Adipocyte (in vitro differentiated cells): ENCODE measurements around the gene MFNG.

Experiments used
- DNase-seq: peaks from one replicate; pipeline ENCODE4 v3.0.0-alpha.2; 2015; ENCODE audit warnings: low read depth
- H3K27me3 ChIP-seq: replicated peaks from 2 replicates; pipeline ENCODE4 v1.7.0; 2013; ENCODE audit warnings: mild to moderate bottlenecking, low read length, moderate library complexity; ENCODE audit not compliant: control insufficient read depth, insufficient read depth
- H3K36me3 ChIP-seq: 2 replicates; pipeline ENCODE4 v1.7.0; 2013; ENCODE audit warnings: low read length, mild to moderate bottlenecking, moderate library complexity; ENCODE audit not compliant: control insufficient read depth, insufficient read depth, severe bottlenecking
- H3K4me1 ChIP-seq: 2 replicates; pipeline ENCODE4 v1.7.0; 2013; ENCODE audit warnings: mild to moderate bottlenecking, low read length, moderate library complexity; ENCODE audit not compliant: control insufficient read depth, insufficient read depth
- H3K4me3 ChIP-seq: 2 replicates; pipeline ENCODE4 v1.7.0; 2013; ENCODE audit warnings: mild to moderate bottlenecking, low read length, moderate library complexity
- H3K9ac ChIP-seq: 2 replicates; pipeline ENCODE4 v1.7.0; 2013; ENCODE audit warnings: mild to moderate bottlenecking, low read length, moderate library complexity
- H3K9me3 ChIP-seq: 2 replicates; pipeline ENCODE4 v1.7.0; 2013; ENCODE audit warnings: mild to moderate bottlenecking, low read length, moderate library complexity; ENCODE audit not compliant: control insufficient read depth

Gene MFNG

GRCh38 chr22:37481347-37481907, 4.8 kb downstream of the MFNG start:
- H3K36me3 ChIP-seq = no peaks in the 10 kb centered on the region
- H3K4me3 ChIP-seq = no peak overlapping the region
- DNase-seq = no peak
- no peak overlapping the region for H3K9ac ChIP-seq
- peaks cover 46% of the 10 kb centered on the region for H3K27me3 ChIP-seq
- H3K9me3 ChIP-seq = no peaks in the 10 kb centered on the region
- no peaks in the 10 kb centered on the region for H3K4me1 ChIP-seq

DNA sequence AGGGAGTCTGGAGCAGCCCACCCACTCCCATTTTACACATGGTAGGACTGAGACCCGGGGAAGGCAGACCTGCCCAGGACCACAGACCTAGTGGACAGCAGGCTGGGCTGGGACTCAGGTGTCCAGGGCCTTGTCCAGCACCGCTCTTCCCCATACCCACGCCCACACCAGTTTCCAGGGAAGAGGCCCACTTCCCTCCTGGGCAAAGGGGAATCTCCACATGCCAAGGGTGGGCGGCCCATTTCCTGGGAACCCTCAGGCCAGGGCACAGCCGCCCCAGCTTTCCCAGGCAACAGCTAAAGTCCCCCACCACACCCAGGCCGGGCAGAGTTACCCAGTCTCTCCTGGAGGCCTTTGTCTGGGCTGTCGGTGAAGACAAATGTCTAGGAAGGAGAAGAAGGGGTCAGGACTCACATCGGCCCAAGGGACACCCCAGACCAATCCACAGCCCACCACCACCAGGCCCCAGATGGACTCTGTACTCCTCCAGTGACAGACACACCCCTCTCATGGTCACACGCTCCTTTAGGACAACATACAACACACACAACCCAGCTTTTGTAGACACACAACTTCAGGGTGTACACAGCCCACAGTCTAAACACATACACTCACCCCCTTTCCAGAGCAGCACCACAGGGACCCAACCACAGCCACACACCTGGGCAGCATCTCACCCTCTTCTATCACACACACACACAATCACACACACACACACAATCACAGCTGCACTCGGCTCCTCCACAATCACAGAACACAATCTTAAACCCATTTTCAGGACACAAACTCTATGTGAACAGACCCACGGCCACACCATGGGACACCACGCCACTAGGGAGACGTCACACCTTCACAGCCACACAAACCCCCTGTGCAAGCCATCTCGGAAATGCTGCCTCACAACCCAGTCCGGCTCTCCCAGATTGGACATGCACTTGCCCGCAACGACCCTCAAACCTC, 5.5 kb downstream of the MFNG start:
- no peak overlapping the region for H3K9ac ChIP-seq
- H3K4me3 ChIP-seq = no peak overlapping the region
- H3K27me3 ChIP-seq = peaks cover 47% of the 10 kb centered on the region
- DNase-seq = no peak
- no peaks in the 10 kb centered on the region for H3K9me3 ChIP-seq
- H3K36me3 ChIP-seq = no peaks in the 10 kb centered on the region
- no peaks in the 10 kb centered on the region for H3K4me1 ChIP-seq

- Histone ChIP-seq H3K4me3 (no peak overlapping the region), H3K27me3 (peaks cover 49% of the 10 kb centered on the region), H3K4me1 (no peaks in the 10 kb centered on the region), H3K9me3 (no peaks in the 10 kb centered on the region), H3K9ac (no peak overlapping the region), H3K36me3 (no peaks in the 10 kb centered on the region)
- no peak for DNase-seq
Observed at GRCh38 chr22:37479196-37479595, 7.0 kb downstream of the MFNG start.

DNA sequence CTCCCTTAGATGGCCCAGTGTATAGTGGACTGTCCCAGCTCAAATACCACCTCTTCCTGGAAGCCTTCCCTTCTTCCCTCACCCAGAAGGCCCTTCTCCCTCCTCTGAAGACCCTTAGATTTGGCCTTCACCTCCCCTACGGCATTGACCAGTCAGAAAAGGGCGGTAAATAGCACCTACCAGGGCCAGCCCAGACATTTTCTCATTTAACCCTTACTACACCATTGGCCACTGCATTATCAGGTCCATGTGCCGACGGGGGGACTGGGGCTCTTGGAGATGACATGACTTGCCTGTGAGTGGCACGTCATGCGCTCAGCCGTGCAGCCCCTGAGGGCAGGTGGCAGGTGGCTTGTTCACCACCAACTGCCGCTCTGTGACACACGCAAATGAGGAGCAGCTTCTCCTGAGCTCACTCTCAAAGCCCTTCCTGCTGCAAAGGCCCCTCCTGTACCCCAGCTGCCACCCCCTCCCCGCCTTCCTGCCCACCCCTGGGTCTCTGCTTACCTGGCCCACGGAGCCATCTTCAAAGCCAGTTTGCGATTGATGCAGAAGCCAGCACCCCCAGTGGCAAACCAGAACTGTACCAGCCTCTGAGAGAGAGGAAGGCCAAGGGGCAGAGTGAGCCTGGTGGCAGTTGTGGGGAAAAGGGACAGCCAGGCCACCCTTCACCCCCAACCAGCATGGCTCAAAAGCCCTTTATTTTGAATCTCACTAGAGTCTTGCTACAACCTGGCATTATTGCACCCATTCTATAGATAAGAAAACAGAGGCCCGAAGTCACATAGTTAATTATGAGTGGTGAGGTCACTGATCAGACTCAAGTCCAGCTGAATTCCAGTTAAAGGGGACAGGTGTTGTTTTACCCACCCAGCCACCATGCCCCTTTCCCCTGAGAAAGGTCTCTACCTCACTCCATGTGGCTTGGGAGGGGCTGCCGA, 9.5 kb downstream of the MFNG start:
- Histone ChIP-seq H3K9me3 (no peaks in the 10 kb centered on the region), H3K27me3 (peaks cover 57% of the 10 kb centered on the region), H3K4me1 (no peaks in the 10 kb centered on the region), H3K36me3 (no peaks in the 10 kb centered on the region), H3K9ac (no peak overlapping the region), H3K4me3 (no peak overlapping the region)
- DNase-seq = no peak

DNA sequence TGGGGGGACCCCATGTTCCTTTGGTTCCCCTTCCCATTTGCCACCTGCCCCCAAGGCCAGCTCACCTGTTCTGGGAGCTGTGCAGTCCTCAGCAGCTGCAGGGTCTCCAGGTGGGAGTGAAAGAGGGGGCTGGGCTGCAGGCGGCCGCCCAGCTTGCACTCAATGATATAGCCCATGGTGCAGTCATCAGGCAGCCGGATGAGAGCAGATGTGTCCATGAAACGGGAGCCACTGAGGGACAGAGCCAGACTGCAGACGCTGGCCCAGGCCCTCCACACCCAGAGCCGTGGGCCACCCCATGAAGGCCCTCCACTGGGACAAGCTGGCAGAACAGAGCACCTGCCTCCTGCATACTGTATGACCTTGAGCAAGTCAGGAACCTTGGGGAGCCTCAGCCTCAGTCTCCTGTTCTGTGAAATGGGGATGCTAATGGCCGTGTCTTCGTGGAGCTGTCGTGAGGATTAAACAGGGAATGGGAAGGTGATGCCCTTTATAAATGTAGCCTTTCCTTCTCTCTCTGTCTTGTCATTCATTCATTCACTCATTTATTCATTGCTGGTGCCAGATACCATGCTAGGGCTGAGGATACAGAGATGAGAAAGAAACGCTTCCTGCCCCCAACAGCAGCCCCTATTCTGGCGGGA, 11.6 kb downstream of the MFNG start:
- no peak overlapping the region for H3K9ac ChIP-seq
- no peak overlapping the region for H3K4me3 ChIP-seq
- no peaks in the 10 kb centered on the region for H3K4me1 ChIP-seq
- no peaks in the 10 kb centered on the region for H3K9me3 ChIP-seq
- no peaks in the 10 kb centered on the region for H3K36me3 ChIP-seq
- peaks cover 55% of the 10 kb centered on the region for H3K27me3 ChIP-seq
- no peak for DNase-seq

- no peak for DNase-seq
- no peaks in the 10 kb centered on the region for H3K9me3 ChIP-seq
- H3K27me3 ChIP-seq = peaks cover 62% of the 10 kb centered on the region
- no peak overlapping the region for H3K9ac ChIP-seq
- H3K4me3 ChIP-seq = no peak overlapping the region
- H3K36me3 ChIP-seq = no peaks in the 10 kb centered on the region
- no peaks in the 10 kb centered on the region for H3K4me1 ChIP-seq
Observed at GRCh38 chr22:37473437-37473946, 12.7 kb downstream of the MFNG start.

GRCh38 chr22:37472418-37473006, 13.7 kb downstream of the MFNG start:
- Histone ChIP-seq H3K9me3 (no peaks in the 10 kb centered on the region), H3K9ac (no peak overlapping the region), H3K4me1 (no peaks in the 10 kb centered on the region), H3K4me3 (no peak overlapping the region), H3K36me3 (no peaks in the 10 kb centered on the region), H3K27me3 (peaks cover 61% of the 10 kb centered on the region)
- DNase-seq = peak; percentile 29

- no peak for DNase-seq
- H3K36me3 ChIP-seq = no peaks in the 10 kb centered on the region
- H3K9ac ChIP-seq = no peak overlapping the region
- H3K9me3 ChIP-seq = no peaks in the 10 kb centered on the region
- H3K4me1 ChIP-seq = no peaks in the 10 kb centered on the region
- H3K4me3 ChIP-seq = no peak overlapping the region
- peaks cover 68% of the 10 kb centered on the region for H3K27me3 ChIP-seq
Observed at GRCh38 chr22:37471727-37472417, 14.3 kb downstream of the MFNG start.

GRCh38 chr22:37470087-37470445, 16.1 kb downstream of the MFNG start:
- no peaks in the 10 kb centered on the region for H3K4me1 ChIP-seq
- H3K9ac ChIP-seq = no peak overlapping the region
- H3K27me3 ChIP-seq = peaks cover 77% of the 10 kb centered on the region
- no peak for DNase-seq
- no peaks in the 10 kb centered on the region for H3K36me3 ChIP-seq
- no peaks in the 10 kb centered on the region for H3K9me3 ChIP-seq
- H3K4me3 ChIP-seq = no peak overlapping the region

GRCh38 chr22:37469416-37470086, 16.6 kb downstream of the MFNG start:
- Histone ChIP-seq H3K4me1 (no peaks in the 10 kb centered on the region), H3K9ac (no peak overlapping the region), H3K4me3 (no peak overlapping the region), H3K36me3 (no peaks in the 10 kb centered on the region), H3K9me3 (no peaks in the 10 kb centered on the region), H3K27me3 (peaks cover 74% of the 10 kb centered on the region)
- DNase-seq = no peak
